CD4-positive, alpha-beta T cell treated with Interleukin-10 for 1 hour (primary cell): ENCODE data around the gene CPTP.
"Not testable (repeated sequence)": the region's sequence is repeated elsewhere in the genome, so short reads cannot be mapped to it uniquely, and the experiment has no call there.

Source experiments
- DNase-seq: peaks from one replicate; pipeline ENCODE4 v3.0.0-alpha.2; 2020

Gene CPTP

GRCh38 chr1:1307261-1307922 is 17.2 kb upstream of the CPTP start:
- no peak for DNase-seq

GRCh38 chr1:1307923-1308755 is 16.5 kb upstream of the CPTP start, which contains the start of the genes ACAP3 and PUSL1:
ACAP3 (minus strand) TSS chr1:1307930; CDS start chr1:1307815, 115 bp downstream.
PUSL1 (plus strand) TSS chr1:1308597; CDS start chr1:1308644, 47 bp downstream.
- DNase-seq: peak; percentile 91

- no peak for DNase-seq
Measured at GRCh38 chr1:1308756-1309250, 15.8 kb upstream of the CPTP start.

- DNase-seq: no peak
Measured at GRCh38 chr1:1309251-1310108, 15.1 kb upstream of the CPTP start.

GRCh38 chr1:1310109-1310385 is 14.6 kb upstream of the CPTP start:
- no peak for DNase-seq

GRCh38 chr1:1310476-1311053 is 14.0 kb upstream of the CPTP start:
- no peak for DNase-seq

GRCh38 chr1:1311107-1312104 is 13.2 kb upstream of the CPTP start:
- no peak for DNase-seq

GRCh38 chr1:1312450-1313314 is 11.9 kb upstream of the CPTP start:
- DNase-seq: no peak

GRCh38 chr1:1313500-1314236 is 10.9 kb upstream of the CPTP start:
- no peak for DNase-seq

- DNase-seq: no peak
Measured at GRCh38 chr1:1314237-1314586, 10.4 kb upstream of the CPTP start.

GRCh38 chr1:1314678-1315335 is 9.8 kb upstream of the CPTP start:
- DNase-seq: no peak

GRCh38 chr1:1315435-1315954 is 9.1 kb upstream of the CPTP start:
- no peak for DNase-seq

- not testable (repeated sequence) for DNase-seq
Measured at GRCh38 chr1:1316199-1316598, 8.4 kb upstream of the CPTP start.

- no peak for DNase-seq
Measured at GRCh38 chr1:1317420-1317819, 7.2 kb upstream of the CPTP start.

GRCh38 chr1:1318131-1318652 is 6.4 kb upstream of the CPTP start:
- DNase-seq: no peak

GRCh38 chr1:1318777-1319645 is 5.6 kb upstream of the CPTP start:
- DNase-seq: no peak

- DNase-seq: no peak
Measured at GRCh38 chr1:1319646-1319941, 5.0 kb upstream of the CPTP start.
